CD4-positive, alpha-beta T cell treated with Interleukin-4 for 1 hour (primary cell): ENCODE results near the gene AK8.

ENCODE experiments used
- DNase-seq, 2 donors: peaks; one replicate each; pipeline ENCODE4 v3.0.0-alpha.2; 2020 to 2022

AK8 gene

GRCh38 chr9:132887181-132888120, 9.4 kb upstream of the AK8 start:
- no peak for DNase-seq

- DNase-seq, result no peak
These were observed 8.2 kb upstream of the AK8 start for GRCh38 chr9:132886334-132886725.

GRCh38 chr9:132885720-132886333, 7.7 kb upstream of the AK8 start:
- no peak for DNase-seq

- no peak for DNase-seq
These were observed 5.5 kb upstream of the AK8 start for GRCh38 chr9:132883349-132884294.

GRCh38 chr9:132882616-132883015, 4.5 kb upstream of the AK8 start:
- DNase-seq, result no peak

GRCh38 chr9:132881826-132882225, 3.7 kb upstream of the AK8 start:
- no peak for DNase-seq

GRCh38 chr9:132880324-132880661, 2.2 kb upstream of the AK8 start:
- DNase-seq, result no peak

GRCh38 chr9:132879457-132880323, 1.6 kb upstream of the AK8 start:
- DNase-seq, result no peak

GRCh38 chr9:132878695-132879456, 792 bp upstream of the AK8 start, which contains the start of gene SPACA9:
TSS of gene SPACA9 (plus strand) at chr9:132878898. CDS start at chr9:132883948, 5,050 bp downstream.
- peak; percentile 37 to 38 for DNase-seq

- DNase-seq, result no peak
These were observed 643 bp downstream of the AK8 start for GRCh38 chr9:132877458-132877823.

GRCh38 chr9:132876849-132877248, 1.2 kb downstream of the AK8 start:
- no peak for DNase-seq

- DNase-seq, result no peak
These were observed 2.9 kb downstream of the AK8 start for GRCh38 chr9:132875159-132875558.

GRCh38 chr9:132873403-132873802, 4.7 kb downstream of the AK8 start:
- DNase-seq, result no peak

- no peak for DNase-seq
These were observed 8.8 kb downstream of the AK8 start for GRCh38 chr9:132869266-132869665.

- DNase-seq, result no peak
These were observed 11.2 kb downstream of the AK8 start for GRCh38 chr9:132866898-132867297.

- DNase-seq, result no peak
These were observed 13.4 kb downstream of the AK8 start for GRCh38 chr9:132864691-132865090.

GRCh38 chr9:132864277-132864676, 13.8 kb downstream of the AK8 start:
- no peak for DNase-seq

- DNase-seq, result no peak
These were observed 15.0 kb downstream of the AK8 start for GRCh38 chr9:132863096-132863495.

GRCh38 chr9:132862533-132862932, 15.6 kb downstream of the AK8 start:
- no peak for DNase-seq

- DNase-seq, result no peak
These were observed 16.4 kb downstream of the AK8 start for GRCh38 chr9:132861666-132862065.

- DNase-seq, result no peak
These were observed 19.3 kb downstream of the AK8 start for GRCh38 chr9:132858751-132859150.
